Activated CD8-positive, alpha-beta T cell treated with anti-CD3 and anti-CD28 coated beads for 36 hours (primary cell): Measurements from ENCODE around the gene BCKDHA. TPM values are rescaled to one million over a fixed set of nuclear protein-coding genes. Genes with fewer than 3 reads are reported as not detected.

ENCODE experiments used
- ATAC-seq: fragments of 200-7000 bp; cut with Tn5 transposase; one replicate; pipeline ENCODE4 v1.10.0; 2021; ENCODE audit warnings: mild to moderate bottlenecking, moderate library complexity
- CTCF ChIA-PET: fragments of 350-600 bp; sonication (Branson Sonifier 250); formaldehyde crosslinking; loops from one replicate; lab custom pipeline; 2021; ENCODE audit warnings: antibody characterized with exemption; lab: Charles Lee
- POLR2A ChIA-PET: fragments of 350-600 bp; sonication (Branson Sonifier 250); formaldehyde crosslinking; loops from one replicate; lab custom pipeline; 2021; ENCODE audit warnings: antibody characterized with exemption; lab: Charles Lee
- DNase-seq: peaks from one replicate; pipeline ENCODE4 v3.0.0-alpha.2; 2020
- H3K27ac Mint-ChIP-seq: one replicate; pipeline ENCODE4 v1.8.0; 2021; ENCODE audit warnings: mild to moderate bottlenecking, mixed read lengths
- H3K27me3 Mint-ChIP-seq: one replicate; pipeline ENCODE4 v1.8.0; 2021; ENCODE audit warnings: mixed read lengths
- H3K36me3 Mint-ChIP-seq: one replicate; pipeline ENCODE4 v1.8.0; 2021; ENCODE audit warnings: low read depth, mixed read lengths
- H3K4me1 Mint-ChIP-seq: one replicate; pipeline ENCODE4 v1.8.0; 2021; ENCODE audit warnings: low read depth, mixed read lengths
- H3K4me3 Mint-ChIP-seq: one replicate; pipeline ENCODE4 v1.8.0; 2021; ENCODE audit warnings: mild to moderate bottlenecking, moderate library complexity, mixed read lengths
- H3K9me3 Mint-ChIP-seq: one replicate; pipeline ENCODE4 v1.8.0; 2021; ENCODE audit warnings: mixed read lengths
- intact Hi-C: fragments of 100-400 bp; cut with micrococcal nuclease; formaldehyde crosslinking; loops from one replicate; pipeline ENCODE4 v1.10.0; 2022
- total RNA-seq, 2 experiments: library from RNA; stranded (reverse); gene quantifications; one replicate each; pipeline ENCODE4 v1.2.3, GENCODE V29; 2021
- TF ChIP-seq, protein P1 (sequence below): fragments of 200-600 bp; IDR thresholded peaks from one replicate; pipeline ENCODE4 v1.8.0; 2022; ENCODE audit warnings: antibody characterized with exemption, mild to moderate bottlenecking

Gene BCKDHA
- total RNA-seq, 2 experiments from 2014 or later, result 32.3 to 36.9 TPM

DNA sequence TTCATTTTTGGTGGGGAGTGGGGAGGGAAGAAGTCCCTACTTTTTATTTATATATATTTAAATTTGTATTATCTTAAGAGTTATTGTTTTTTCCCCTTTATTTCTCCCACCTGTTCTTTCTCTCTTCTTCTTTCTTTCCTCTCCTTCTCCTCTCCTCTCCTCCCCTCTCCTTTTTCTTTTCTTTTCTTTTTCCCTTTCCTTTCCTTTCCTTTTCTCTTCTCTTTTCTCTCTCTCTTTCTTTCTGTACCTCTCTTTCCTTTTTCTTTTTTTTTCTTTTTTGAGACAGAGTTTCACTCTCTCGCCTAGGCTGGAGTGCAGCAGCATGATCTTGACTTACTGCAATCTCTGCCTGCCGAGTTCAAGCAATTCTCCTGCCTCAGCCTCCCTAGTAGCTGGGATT lies 1.9 kb downstream of the BCKDHA start:
- Mint-ChIP-seq H3K4me1 (peaks cover 38% of the 10 kb centered on the region), H3K27ac (no peak overlapping the region), H3K9me3 (no peaks in the 10 kb centered on the region), H3K27me3 (no peaks in the 10 kb centered on the region), H3K4me3 (peak overlapping the region; percentile 19), H3K36me3 (peaks cover 10% of the 10 kb centered on the region)
- TF ChIP-seq, protein P1, sequence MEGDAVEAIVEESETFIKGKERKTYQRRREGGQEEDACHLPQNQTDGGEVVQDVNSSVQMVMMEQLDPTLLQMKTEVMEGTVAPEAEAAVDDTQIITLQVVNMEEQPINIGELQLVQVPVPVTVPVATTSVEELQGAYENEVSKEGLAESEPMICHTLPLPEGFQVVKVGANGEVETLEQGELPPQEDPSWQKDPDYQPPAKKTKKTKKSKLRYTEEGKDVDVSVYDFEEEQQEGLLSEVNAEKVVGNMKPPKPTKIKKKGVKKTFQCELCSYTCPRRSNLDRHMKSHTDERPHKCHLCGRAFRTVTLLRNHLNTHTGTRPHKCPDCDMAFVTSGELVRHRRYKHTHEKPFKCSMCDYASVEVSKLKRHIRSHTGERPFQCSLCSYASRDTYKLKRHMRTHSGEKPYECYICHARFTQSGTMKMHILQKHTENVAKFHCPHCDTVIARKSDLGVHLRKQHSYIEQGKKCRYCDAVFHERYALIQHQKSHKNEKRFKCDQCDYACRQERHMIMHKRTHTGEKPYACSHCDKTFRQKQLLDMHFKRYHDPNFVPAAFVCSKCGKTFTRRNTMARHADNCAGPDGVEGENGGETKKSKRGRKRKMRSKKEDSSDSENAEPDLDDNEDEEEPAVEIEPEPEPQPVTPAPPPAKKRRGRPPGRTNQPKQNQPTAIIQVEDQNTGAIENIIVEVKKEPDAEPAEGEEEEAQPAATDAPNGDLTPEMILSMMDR, result no peak
- DNase-seq, result no peak
- CTCF ChIA-PET, result interaction anchor here (0.7 kb wide), 1 partner anchor 58 kb away, joined by 3 read pairs; no protein-coding TSS in a partner anchor
- intact Hi-C loops, result loop anchor here (5.0 kb wide), 1 partner anchor 42 kb away; no protein-coding TSS in a partner anchor
- no peak for ATAC-seq
- POLR2A ChIA-PET, result interaction anchor here (0.6 to 2.0 kb wide), 3 partner anchors 10 to 50 kb away, joined by 3 to 9 read pairs (median 3); no protein-coding TSS in a partner anchor

DNA sequence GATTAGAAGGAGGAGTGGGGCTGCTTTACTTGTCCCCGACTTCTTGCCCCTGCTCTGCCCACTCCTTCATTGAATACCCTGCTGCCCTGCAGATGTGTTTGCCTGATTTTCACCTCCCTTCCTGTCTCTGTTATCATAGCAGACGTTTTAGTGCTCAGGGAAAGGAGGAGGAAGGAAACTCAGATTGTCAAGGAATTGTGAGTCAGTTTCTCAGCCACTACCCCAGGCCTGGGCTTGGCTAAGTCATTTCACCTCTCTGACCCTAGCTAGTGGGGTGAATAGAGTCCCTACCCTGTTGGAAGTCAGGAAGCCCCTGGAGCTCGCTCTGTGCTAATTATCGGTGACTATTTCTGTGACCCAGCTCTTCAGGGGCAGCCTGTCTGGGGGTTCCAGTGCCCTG lies 3.9 kb downstream of the BCKDHA start:
- Mint-ChIP-seq H3K4me3 (no peak overlapping the region), H3K27me3 (no peaks in the 10 kb centered on the region), H3K27ac (peak overlapping the region; percentile 38), H3K36me3 (peaks cover 3% of the 10 kb centered on the region), H3K9me3 (no peaks in the 10 kb centered on the region), H3K4me1 (peaks cover 25% of the 10 kb centered on the region)
- intact Hi-C loops, result no loop called here
- POLR2A ChIA-PET, result no interaction called here
- no peak for ATAC-seq
- DNase-seq, result no peak
- TF ChIP-seq, protein P1, result no peak
- CTCF ChIA-PET, result no interaction called here

DNA sequence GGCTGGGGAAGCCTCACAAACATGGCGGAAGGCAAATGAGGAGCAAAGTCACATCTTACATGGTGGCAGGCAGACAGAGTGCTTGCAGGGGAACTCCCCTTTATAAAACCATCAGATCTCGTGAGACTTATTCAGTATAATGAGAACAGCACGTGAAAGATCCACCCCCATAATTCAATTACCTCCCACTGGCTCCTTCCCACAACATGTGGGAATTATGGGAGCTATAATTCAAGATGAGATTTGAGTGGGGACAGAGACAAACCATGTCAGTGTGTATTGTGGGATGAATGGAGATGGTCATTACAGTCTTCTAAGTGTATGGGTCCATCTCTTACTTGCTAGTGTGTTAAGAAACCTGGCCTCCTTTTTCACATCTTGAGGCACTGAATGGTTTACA lies 4.4 kb downstream of the BCKDHA start:
- ATAC-seq (no peak), DNase-seq (no peak)
- H3K4me3 Mint-ChIP-seq, result no peak overlapping the region
- H3K9me3 Mint-ChIP-seq, result no peaks in the 10 kb centered on the region
- CTCF ChIA-PET, result no interaction called here
- TF ChIP-seq, protein P1, result no peak
- intact Hi-C loops, result no loop called here
- H3K4me1 Mint-ChIP-seq, result peaks cover 24% of the 10 kb centered on the region
- no peak overlapping the region for H3K27ac Mint-ChIP-seq
- POLR2A ChIA-PET, result interaction anchor here (0.9 to 1.2 kb wide), 2 partner anchors 466 to 709 kb away, joined by 3 to 4 read pairs; no protein-coding TSS in a partner anchor
- H3K36me3 Mint-ChIP-seq, result peaks cover 4% of the 10 kb centered on the region
- no peaks in the 10 kb centered on the region for H3K27me3 Mint-ChIP-seq

- POLR2A ChIA-PET, result interaction anchor here (0.9 to 1.2 kb wide), 4 partner anchors 9 to 711 kb away, joined by 3 to 4 read pairs (median 3); no protein-coding TSS in a partner anchor
- no peak for ATAC-seq
- no peaks in the 10 kb centered on the region for H3K27me3 Mint-ChIP-seq
- TF ChIP-seq, protein P1, result no peak
- CTCF ChIA-PET, result interaction anchor here (1.1 kb wide), 1 partner anchor 46 kb away, joined by 3 read pairs; no protein-coding TSS in a partner anchor
- H3K27ac Mint-ChIP-seq, result no peak overlapping the region
- peaks cover 5% of the 10 kb centered on the region for H3K36me3 Mint-ChIP-seq
- no peaks in the 10 kb centered on the region for H3K9me3 Mint-ChIP-seq
- intact Hi-C loops, result no loop called here
- no peak overlapping the region for H3K4me3 Mint-ChIP-seq
- peaks cover 25% of the 10 kb centered on the region for H3K4me1 Mint-ChIP-seq
- no peak for DNase-seq
Observed at GRCh38 chr19:41403181-41403970, 5.8 kb downstream of the BCKDHA start.

DNA sequence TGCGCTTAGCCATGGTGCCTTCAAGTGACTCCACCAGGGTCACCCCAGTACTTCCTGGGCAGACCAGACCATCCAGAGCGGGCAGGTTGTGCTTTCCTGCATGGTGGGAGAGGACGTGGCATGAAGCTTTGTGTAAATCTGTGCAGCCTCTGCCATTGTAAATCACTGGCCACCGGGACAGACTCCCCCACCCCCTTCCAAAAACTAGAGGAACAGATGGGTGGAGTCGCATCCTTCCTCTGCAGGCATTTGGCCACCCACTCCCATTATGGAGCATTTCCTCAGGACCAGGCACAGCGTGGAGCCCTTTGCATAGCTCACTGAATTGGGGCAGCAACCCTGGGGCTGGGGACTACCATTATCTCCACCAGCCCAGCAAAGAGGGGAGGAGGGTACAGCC lies 8.2 kb downstream of the BCKDHA start:
- H3K4me1 Mint-ChIP-seq, result peaks cover 20% of the 10 kb centered on the region
- TF ChIP-seq, protein P1, result no peak
- no peak for DNase-seq
- ChIA-PET POLR2A (interaction anchor here (1.0 kb wide), 1 partner anchor 9 kb away, joined by 4 read pairs; no protein-coding TSS in a partner anchor), CTCF (interaction anchor here (0.8 to 0.9 kb wide), 2 partner anchors 23 to 44 kb away, joined by 3 read pairs; no protein-coding TSS in a partner anchor)
- no peak overlapping the region for H3K27ac Mint-ChIP-seq
- intact Hi-C loops, result no loop called here
- H3K4me3 Mint-ChIP-seq, result no peak overlapping the region
- no peaks in the 10 kb centered on the region for H3K9me3 Mint-ChIP-seq
- peaks cover 5% of the 10 kb centered on the region for H3K36me3 Mint-ChIP-seq
- H3K27me3 Mint-ChIP-seq, result no peaks in the 10 kb centered on the region
- no peak for ATAC-seq
